Measurements from ENCODE around the gene METTL27.
A peak's percentile ranks its signal among the peaks of the same experiment; 100 is the strongest.
"Not testable (repeated sequence)": the region's sequence is repeated elsewhere in the genome, so short reads cannot be mapped to it uniquely, and the experiment has no call there.

Gene METTL27

GRCh38 chr7:73869011-73869798, 26.9 kb upstream of the METTL27 start:
- no peak for DNase-seq

DNA sequence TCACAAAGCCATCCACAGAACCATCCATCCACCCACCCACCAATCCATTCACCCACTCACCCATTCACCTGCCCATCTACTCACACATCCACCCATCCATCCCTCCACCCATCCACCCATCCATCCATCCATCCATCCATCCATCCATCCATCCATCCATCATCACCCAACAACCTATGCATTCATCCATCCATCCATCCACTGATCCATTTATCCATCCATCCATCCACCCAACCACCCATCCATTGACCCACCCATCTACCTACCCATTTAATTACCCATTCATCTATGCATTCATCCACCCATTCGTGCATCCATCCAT, 24.1 kb upstream of the METTL27 start:
- no peak for DNase-seq

- peak; percentile 20 to 31 for DNase-seq
Measured at GRCh38 chr7:73865738-73866445, 23.6 kb upstream of the METTL27 start.

DNA sequence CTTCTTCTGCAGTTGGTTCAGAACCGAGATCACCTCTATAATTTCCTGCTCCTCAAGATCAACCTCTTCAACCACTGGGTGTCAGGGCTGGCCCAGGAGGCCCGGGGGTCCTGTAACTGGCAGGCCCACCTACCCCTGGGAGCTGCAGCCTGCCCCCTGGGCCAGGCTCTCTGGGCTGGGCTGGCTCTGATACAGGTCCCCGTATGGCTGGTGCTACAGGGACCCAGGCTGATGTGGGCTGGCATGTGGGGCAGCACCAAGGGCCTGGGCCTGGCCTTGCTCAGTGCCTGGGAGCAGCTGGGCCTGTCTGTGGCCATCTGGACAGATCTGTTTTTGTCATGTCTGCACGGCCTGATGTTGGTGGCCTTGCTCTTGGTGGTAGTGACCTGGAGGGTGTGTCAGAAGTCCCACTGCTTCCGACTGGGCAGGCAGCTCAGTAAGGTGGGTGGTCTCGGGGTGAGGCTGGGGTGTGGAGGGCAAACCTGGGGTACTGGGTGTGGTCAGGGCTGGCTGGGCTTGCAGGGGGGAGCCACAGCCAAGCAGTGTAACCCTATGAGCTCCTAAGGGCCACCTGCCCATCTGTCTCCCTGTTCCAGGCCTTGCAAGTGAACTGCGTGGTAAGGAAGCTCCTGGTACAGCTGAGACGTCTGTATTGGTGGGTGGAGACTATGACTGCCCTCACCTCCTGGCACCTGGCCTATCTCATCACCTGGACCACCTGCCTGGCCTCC, 22.8 kb upstream of the METTL27 start:
- no peak for DNase-seq

- no peak for DNase-seq
Measured at GRCh38 chr7:73861305-73861704, 19.0 kb upstream of the METTL27 start.

DNA sequence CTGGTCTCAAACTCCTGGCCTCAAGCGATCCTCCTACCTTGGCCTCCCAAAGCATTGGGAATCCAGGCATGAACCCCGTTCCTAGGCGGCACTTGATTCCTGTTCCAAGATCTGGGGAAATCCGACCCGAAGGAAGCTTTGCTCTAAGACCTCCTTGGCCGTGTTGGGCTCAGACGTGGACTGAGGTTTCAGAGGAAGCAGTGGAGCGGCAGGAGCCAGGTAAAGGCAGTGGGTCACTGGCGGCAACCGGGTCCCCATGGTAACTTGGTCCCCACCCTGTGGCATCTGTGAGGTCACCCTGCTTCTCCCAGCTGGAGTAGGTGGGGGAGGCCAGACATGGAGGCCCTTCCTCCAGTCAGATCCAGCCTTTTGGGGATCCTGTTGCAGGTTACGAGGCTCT, 18.5 kb upstream of the METTL27 start, which contains the start of gene TMEM270:
Gene TMEM270, plus strand, starts transcription at position 301 of the 400 bp plus-strand sequence. Its CDS starts 36 bp downstream, at position 337.
- no peak for DNase-seq

GRCh38 chr7:73858807-73859206, 16.5 kb upstream of the METTL27 start:
- DNase-seq: no peak

- no peak for DNase-seq
Measured at GRCh38 chr7:73856941-73857340, 14.6 kb upstream of the METTL27 start.

DNA sequence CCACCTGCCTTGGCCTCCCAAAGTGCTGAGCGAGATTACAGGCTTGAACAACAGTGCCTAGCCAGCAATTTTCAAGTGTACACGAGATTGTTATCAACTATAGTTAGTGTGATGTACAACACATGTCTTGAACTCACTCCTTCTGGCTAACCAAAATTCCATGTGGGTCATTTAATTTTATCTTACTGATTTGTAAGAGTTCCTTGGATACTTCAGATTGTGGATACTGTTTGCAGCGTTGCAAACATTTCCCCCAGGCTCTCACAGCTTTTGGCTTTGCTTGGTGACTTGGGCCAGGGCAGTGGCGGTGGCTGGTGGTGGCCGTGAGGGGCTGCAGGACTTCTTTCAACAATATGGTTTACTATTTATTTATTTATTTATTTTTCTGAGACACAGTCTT, 10.2 kb upstream of the METTL27 start:
- DNase-seq: no peak

- DNase-seq: no peak
Measured at GRCh38 chr7:73851410-73852338, 9.4 kb upstream of the METTL27 start.

DNA sequence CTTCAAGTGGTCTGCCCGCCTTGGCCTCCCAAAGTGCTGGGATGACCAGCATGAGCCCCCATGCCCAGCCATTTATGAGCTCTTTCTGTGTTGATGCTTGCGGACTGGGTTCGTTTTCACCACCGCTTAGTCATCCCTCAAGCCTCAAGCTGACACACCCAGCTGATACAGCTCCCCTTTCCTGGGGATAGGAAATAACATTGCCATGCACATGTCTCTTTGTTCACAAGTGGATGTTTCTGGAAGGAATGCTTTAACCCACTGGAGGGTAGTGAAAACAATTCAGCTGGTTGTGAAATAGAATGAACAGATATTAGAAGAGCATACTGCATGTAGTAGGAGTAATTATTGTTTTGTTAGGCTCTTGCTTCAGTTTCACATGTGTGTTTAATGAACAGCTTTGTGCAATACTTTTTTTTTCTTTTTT, 8.5 kb upstream of the METTL27 start:
- DNase-seq: no peak

GRCh38 chr7:73847941-73848723, 5.8 kb upstream of the METTL27 start:
- DNase-seq: no peak

DNA sequence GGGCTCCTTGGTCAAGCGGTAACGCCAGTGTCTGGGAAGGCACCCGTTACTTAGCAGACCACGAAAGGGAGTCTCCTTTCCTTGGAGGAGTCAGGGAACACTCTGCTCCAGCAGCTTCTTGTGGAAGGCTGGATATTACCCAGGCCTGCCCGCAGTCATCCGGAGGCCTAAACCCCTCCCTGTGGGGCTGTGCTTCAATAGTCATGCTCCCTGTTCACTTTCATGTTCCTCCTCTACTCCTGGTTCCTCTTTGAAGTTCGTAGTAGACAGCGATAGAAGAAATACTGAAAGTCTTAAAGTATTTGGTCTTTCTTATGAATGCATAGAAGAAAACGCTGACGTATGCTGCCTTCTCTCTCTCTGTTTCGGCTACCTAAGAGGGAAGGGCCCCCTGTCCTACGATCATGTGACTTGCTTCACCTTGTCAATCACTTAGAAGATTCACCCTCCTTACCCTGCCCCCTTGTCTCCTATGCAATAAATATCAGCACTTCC, 3.4 kb upstream of the METTL27 start:
- not testable (repeated sequence) for DNase-seq

GRCh38 chr7:73844848-73845460, 2.6 kb upstream of the METTL27 start:
- DNase-seq: no peak

- no peak for DNase-seq
Measured at GRCh38 chr7:73844131-73844547, 1.8 kb upstream of the METTL27 start.

DNA sequence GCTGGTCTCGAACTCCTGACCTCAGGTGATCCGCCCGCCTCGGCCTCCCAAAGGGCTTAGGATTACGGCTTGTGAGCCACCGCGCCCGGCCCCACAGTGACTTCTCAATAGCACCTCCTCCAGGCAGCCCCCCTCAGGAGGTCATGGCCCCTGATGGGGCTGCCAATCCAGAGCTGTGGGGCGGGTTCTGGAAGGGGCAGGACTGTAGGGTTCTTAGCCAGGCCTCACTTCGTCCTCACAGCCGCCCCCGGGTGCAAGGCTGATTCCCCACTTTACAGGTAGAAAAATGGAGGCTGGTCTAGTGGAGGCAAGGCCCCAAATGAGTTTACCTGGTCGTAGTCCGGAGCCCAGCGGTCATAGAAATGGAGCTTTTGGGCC, 638 bp downstream of the METTL27 start:
- DNase-seq: no peak

DNA sequence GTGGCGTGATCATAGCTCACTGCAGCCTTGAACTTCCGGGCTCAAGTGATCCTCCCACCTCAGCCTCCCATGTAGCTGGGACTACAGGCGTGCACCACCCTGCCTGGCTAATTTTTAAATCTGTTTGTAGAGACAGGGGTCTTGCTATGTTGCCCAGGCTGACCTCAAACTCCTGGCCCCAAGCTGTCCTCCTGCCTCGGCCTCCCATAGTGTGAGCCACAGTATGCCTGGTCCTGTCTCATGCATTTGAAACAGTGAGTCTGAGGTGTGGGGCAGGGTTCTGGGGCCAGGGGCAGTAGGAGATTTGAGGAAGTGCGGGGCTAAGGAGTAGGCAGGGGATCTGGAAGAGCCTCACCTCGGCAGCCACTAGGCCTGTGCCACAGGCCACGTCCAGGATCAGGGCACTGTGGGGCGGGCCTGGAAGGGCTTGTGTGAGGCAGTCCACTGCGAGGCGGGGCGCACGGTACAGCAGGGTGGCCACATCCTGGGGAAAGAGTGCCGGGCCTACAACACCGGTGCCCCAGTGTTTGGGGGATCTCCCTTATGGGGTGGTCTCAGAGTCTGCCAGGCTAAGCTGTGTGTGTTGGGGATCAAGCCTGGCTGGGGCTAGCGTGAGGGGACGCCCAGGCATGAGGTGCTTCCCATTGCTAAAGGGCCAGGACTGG, 1.5 kb downstream of the METTL27 start:
- no peak for DNase-seq

DNA sequence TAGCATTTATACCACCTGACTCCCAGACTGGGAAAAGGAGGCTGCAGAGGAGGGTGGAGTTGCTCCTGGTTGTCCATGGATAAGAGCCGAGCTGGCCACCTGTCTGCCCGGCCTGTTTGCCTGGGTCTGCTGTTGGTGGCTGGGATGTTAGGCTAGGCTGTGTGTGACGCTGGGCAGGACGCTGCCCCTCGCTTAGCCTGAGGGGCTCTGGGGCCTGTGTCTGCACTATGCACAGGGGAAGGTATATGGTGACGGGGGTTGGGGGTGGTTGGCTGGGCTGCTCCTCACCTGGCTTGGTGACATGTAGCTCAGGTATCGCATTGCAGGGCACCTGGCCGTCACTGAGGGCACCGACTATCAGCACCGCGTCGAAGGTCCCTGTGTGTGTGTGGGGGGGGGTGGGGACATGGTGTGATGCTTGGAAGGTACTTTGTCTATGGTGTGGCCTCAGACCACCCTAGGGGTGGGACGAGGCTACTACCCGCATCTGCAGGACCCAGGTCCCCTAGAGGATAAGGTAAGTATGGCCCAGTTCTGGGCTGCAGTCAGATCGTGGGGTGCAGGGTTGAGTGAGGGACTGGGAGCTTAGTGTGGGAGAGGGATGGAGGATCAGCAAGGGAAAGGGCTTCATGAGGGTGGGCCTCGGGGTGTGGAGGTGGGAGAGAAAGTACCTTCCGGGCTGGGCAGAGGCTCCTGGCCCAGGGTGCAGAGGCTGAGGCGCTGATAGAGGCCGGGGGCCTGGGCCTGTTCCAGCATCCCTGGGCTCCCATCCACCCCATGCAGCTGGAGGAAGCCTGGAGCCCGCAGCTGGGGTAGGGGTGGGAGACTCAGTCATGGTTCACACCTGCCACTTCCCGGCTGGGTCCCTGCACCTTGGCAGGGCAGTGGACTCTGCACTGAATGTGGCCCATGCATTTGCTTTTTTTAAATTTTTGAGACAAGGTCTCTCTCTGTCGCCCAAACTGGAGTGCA, 2.3 kb downstream of the METTL27 start:
- DNase-seq: no peak

GRCh38 chr7:73839290-73839689, 3.0 kb downstream of the METTL27 start:
- no peak for DNase-seq

Data from AML-193 (cell line).